IPS-15b (cell line): ENCODE measurements around the gene KRTAP22-1.

ENCODE experiments used
- H3K27me3 ChIP-seq: one replicate; pipeline ENCODE4 v1.6.1; 2013; ENCODE audit warnings: low read length; ENCODE audit not compliant: control insufficient read depth, insufficient read depth
- H3K36me3 ChIP-seq: one replicate; pipeline ENCODE4 v1.6.1; 2013; ENCODE audit warnings: low read length; ENCODE audit not compliant: control insufficient read depth, insufficient read depth
- H3K4me1 ChIP-seq: one replicate; pipeline ENCODE4 v1.6.1; 2013; ENCODE audit warnings: mild to moderate bottlenecking, low read length; ENCODE audit not compliant: control insufficient read depth, insufficient read depth
- H3K4me3 ChIP-seq: one replicate; pipeline ENCODE4 v1.5.1; 2013; ENCODE audit warnings: low read depth, low read length
- H3K9ac ChIP-seq: one replicate; pipeline ENCODE4 v1.6.1; 2013; ENCODE audit warnings: low read depth, mild to moderate bottlenecking, low read length
- H3K9me3 ChIP-seq: one replicate; pipeline ENCODE4 v1.6.1; 2013; ENCODE audit warnings: mild to moderate bottlenecking, low read length; ENCODE audit not compliant: control insufficient read depth, insufficient read depth

KRTAP22-1 gene

GRCh38 chr21:30600787-30601186 is at the start of gene KRTAP22-1:
TSS of gene KRTAP22-1 (plus strand) at chr21:30601087.
- no peak within 1 kb of the TSS for H3K9ac ChIP-seq
- no peaks in the 10 kb centered on the region for H3K27me3 ChIP-seq
- no peaks in the 10 kb centered on the region for H3K9me3 ChIP-seq
- no peaks in the 10 kb centered on the region for H3K36me3 ChIP-seq
- H3K4me1 ChIP-seq, result no peaks in the 10 kb centered on the region
- H3K4me3 ChIP-seq, result no peak within 1 kb of the TSS

GRCh38 chr21:30552782-30553181 is 48.1 kb upstream of the KRTAP22-1 start:
- Histone ChIP-seq H3K9ac (no peak overlapping the region), H3K9me3 (no peaks in the 10 kb centered on the region), H3K27me3 (no peaks in the 10 kb centered on the region), H3K36me3 (no peaks in the 10 kb centered on the region), H3K4me3 (no peak overlapping the region), H3K4me1 (no peaks in the 10 kb centered on the region)

- H3K4me1 ChIP-seq, result no peaks in the 10 kb centered on the region
- no peak overlapping the region for H3K4me3 ChIP-seq
- H3K36me3 ChIP-seq, result no peaks in the 10 kb centered on the region
- no peaks in the 10 kb centered on the region for H3K27me3 ChIP-seq
- H3K9me3 ChIP-seq, result no peaks in the 10 kb centered on the region
- H3K9ac ChIP-seq, result no peak overlapping the region
Measured at GRCh38 chr21:30555095-30555494, 45.8 kb upstream of the KRTAP22-1 start.

GRCh38 chr21:30561264-30561895 is 39.5 kb upstream of the KRTAP22-1 start, which contains the start of gene KRTAP19-7:
TSS of gene KRTAP19-7 (minus strand) at chr21:30561314. CDS start at chr21:30561289, 25 bp downstream.
- Histone ChIP-seq H3K27me3 (no peaks in the 10 kb centered on the region), H3K36me3 (no peaks in the 10 kb centered on the region), H3K4me1 (no peaks in the 10 kb centered on the region), H3K4me3 (no peak within 1 kb of the TSS), H3K9me3 (no peaks in the 10 kb centered on the region), H3K9ac (no peak within 1 kb of the TSS)

- H3K4me1 ChIP-seq, result no peaks in the 10 kb centered on the region
- H3K4me3 ChIP-seq, result no peak overlapping the region
- H3K27me3 ChIP-seq, result no peaks in the 10 kb centered on the region
- H3K36me3 ChIP-seq, result no peaks in the 10 kb centered on the region
- H3K9ac ChIP-seq, result no peak overlapping the region
- H3K9me3 ChIP-seq, result no peaks in the 10 kb centered on the region
Measured at GRCh38 chr21:30561957-30562356, 38.9 kb upstream of the KRTAP22-1 start.

GRCh38 chr21:30563072-30563471 is 37.8 kb upstream of the KRTAP22-1 start:
- Histone ChIP-seq H3K9me3 (no peaks in the 10 kb centered on the region), H3K4me1 (no peaks in the 10 kb centered on the region), H3K27me3 (no peaks in the 10 kb centered on the region)

GRCh38 chr21:30563630-30564029 is 37.3 kb upstream of the KRTAP22-1 start:
- H3K4me1 ChIP-seq, result no peaks in the 10 kb centered on the region
- no peak overlapping the region for H3K9ac ChIP-seq
- H3K27me3 ChIP-seq, result no peaks in the 10 kb centered on the region
- H3K4me3 ChIP-seq, result no peak overlapping the region
- H3K36me3 ChIP-seq, result no peaks in the 10 kb centered on the region
- no peaks in the 10 kb centered on the region for H3K9me3 ChIP-seq

More at GRCh38 chr21:30563072-30563471, 37.8 kb upstream of the KRTAP22-1 start:
- Histone ChIP-seq H3K9ac (no peak overlapping the region), H3K36me3 (no peaks in the 10 kb centered on the region), H3K4me3 (no peak overlapping the region)

- Histone ChIP-seq H3K36me3 (no peaks in the 10 kb centered on the region), H3K4me1 (no peaks in the 10 kb centered on the region), H3K27me3 (no peaks in the 10 kb centered on the region), H3K9me3 (no peaks in the 10 kb centered on the region), H3K9ac (no peak overlapping the region), H3K4me3 (no peak overlapping the region)
Measured at GRCh38 chr21:30567617-30568016, 33.3 kb upstream of the KRTAP22-1 start.

GRCh38 chr21:30577766-30578165 is 23.1 kb upstream of the KRTAP22-1 start:
- Histone ChIP-seq H3K9me3 (no peaks in the 10 kb centered on the region), H3K4me1 (no peaks in the 10 kb centered on the region), H3K9ac (no peak overlapping the region), H3K4me3 (no peak overlapping the region), H3K36me3 (no peaks in the 10 kb centered on the region), H3K27me3 (no peaks in the 10 kb centered on the region)

GRCh38 chr21:30579346-30579745 is 21.5 kb upstream of the KRTAP22-1 start:
- no peaks in the 10 kb centered on the region for H3K4me1 ChIP-seq
- H3K9me3 ChIP-seq, result no peaks in the 10 kb centered on the region
- no peak overlapping the region for H3K4me3 ChIP-seq
- no peaks in the 10 kb centered on the region for H3K36me3 ChIP-seq
- H3K27me3 ChIP-seq, result no peaks in the 10 kb centered on the region
- no peak overlapping the region for H3K9ac ChIP-seq

- Histone ChIP-seq H3K4me1 (no peaks in the 10 kb centered on the region), H3K9ac (no peak overlapping the region), H3K27me3 (no peaks in the 10 kb centered on the region), H3K9me3 (no peaks in the 10 kb centered on the region), H3K4me3 (no peak overlapping the region), H3K36me3 (no peaks in the 10 kb centered on the region)
Measured at GRCh38 chr21:30580132-30580531, 20.8 kb upstream of the KRTAP22-1 start.

- Histone ChIP-seq H3K9ac (no peak overlapping the region), H3K27me3 (no peaks in the 10 kb centered on the region), H3K4me3 (no peak overlapping the region), H3K36me3 (no peaks in the 10 kb centered on the region), H3K9me3 (no peaks in the 10 kb centered on the region), H3K4me1 (no peaks in the 10 kb centered on the region)
Measured at GRCh38 chr21:30582870-30583269, 18.0 kb upstream of the KRTAP22-1 start.
